Ramos (cell line): ENCODE measurements around the gene NOC4L.

Experiments used
- in situ Hi-C: fragments of 300-500 bp; cut with MboI; formaldehyde crosslinking; loops from one replicate; pipeline ENCODE4 v1.14.3; 2022; ENCODE audit warnings: low sequenced_read_pairs; ENCODE audit not compliant: unreplicated experiment

NOC4L gene

DNA sequence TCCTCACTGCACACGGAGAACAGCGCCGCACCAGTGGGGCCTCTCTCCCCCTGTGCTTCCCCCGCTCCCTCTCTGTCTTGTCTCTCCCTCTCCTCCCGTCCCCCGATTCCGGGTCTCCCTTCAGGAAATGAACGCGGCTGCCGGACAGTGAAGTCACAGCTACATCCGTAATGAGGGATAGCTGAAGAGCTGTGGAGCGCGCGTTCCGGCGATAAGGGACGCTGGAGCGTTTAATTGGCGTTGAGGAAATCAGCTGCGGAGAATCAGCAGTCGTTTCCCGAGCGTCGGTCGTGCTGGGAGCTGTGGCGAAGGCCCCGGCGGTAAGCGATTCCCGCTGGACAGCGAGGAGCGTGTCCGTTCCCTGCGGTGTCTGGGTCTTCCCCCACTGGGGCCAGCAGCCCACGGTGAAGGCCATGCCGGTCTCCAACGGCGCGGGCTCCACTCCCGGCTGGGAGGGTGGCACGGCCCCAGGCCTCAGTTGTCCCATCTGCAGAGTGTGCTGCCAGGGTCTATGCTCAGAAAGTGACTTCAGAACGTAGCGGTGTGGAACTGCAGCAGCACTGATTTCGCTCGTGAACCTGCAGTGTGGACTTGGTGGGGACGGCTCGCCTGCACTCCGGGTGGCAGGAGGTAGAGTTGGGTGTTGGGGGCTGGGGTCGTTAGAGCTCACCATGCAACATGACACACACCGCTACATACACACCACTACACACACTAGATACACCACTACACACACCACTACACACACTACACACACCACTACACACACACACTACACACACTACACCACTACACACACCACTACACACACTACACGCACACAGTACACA lies 10.9 kb downstream of the NOC4L start:
- in situ Hi-C loops = no loop called here

- in situ Hi-C loops = no loop called here
Observed at GRCh38 chr12:132155771-132156572, 11.7 kb downstream of the NOC4L start.

DNA sequence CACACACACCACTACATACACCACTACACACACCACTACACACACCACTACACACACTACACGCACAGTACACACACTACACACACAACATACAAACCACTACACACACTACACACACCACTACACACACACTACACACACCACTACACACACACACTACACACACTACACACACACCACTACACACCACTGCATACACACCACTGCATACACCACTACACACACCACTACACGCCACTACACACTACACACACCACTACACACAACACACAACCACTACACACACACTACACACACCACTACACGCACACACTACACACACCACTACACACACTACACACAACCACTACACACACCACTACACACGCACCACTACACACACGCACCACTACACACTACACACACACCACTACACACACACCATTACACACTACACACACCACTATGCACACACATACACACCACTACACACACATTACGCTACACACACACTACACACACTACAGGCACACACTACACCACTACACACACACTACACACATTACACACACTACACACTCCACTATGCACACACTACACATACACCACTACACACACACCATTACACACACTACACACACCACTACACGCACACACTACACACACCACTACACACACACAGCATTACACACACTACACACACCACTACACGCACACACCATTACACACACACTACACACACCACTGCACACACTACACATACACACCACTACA lies 12.5 kb downstream of the NOC4L start:
- in situ Hi-C loops = no loop called here

DNA sequence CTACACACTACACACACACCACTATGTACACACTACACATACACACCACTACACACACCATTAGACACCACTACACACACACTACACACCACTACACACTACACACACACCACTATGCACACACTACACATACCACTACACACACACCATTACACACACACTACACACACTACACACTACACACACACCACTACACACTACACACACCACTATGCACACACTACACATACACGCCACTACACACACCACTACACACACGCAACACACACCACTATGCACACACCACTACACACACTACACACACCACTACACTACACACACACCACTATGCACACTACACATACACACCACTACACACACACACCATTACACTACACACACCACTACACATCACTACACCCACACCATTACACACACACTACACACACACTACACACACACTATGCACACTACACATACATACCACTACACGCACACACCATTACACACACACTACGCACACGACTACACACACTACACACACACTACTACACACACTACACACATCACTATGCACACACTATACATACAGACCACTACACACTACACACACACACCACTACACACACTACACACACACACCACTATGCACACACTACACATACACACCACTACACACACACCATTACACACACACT lies 13.6 kb downstream of the NOC4L start:
- in situ Hi-C loops = no loop called here

- in situ Hi-C loops = no loop called here
Observed at GRCh38 chr12:132158677-132159554, 14.7 kb downstream of the NOC4L start.

- in situ Hi-C loops = no loop called here
Observed at GRCh38 chr12:132159555-132160003, 15.3 kb downstream of the NOC4L start.

- in situ Hi-C loops = no loop called here
Observed at GRCh38 chr12:132160016-132160415, 15.8 kb downstream of the NOC4L start.

DNA sequence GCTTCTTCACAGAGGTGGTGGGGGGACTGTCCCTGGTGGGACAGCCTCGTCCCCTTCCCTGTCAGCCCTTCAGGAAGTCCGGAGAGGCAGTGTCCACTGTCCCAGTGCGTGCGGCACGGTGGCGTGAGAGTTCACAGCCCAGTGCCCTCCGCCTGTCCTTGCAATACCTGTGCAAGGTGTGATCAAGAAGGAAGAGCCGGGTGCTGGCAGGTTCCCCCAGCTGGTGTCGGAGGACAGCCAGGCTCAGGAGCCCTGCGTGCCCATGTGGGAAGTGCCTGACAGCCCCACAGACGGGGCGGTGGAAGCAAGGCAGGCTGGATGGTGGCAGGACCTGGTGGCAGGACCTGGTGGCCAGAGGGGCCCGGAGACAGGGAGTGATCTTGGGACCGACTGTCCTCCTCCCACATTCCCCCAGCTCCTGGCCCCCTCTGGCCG lies 16.4 kb downstream of the NOC4L start:
- in situ Hi-C loops = no loop called here

- in situ Hi-C loops = no loop called here
Observed at GRCh38 chr12:132161036-132161781, 17.0 kb downstream of the NOC4L start.

GRCh38 chr12:132161796-132162507 lies 17.7 kb downstream of the NOC4L start:
- in situ Hi-C loops = no loop called here

GRCh38 chr12:132162508-132163031 lies 18.3 kb downstream of the NOC4L start:
- in situ Hi-C loops = no loop called here

- in situ Hi-C loops = no loop called here
Observed at GRCh38 chr12:132163041-132163910, 19.0 kb downstream of the NOC4L start.

- in situ Hi-C loops = no loop called here
Observed at GRCh38 chr12:132163911-132164288, 19.6 kb downstream of the NOC4L start.

GRCh38 chr12:132164426-132164825 lies 20.2 kb downstream of the NOC4L start:
- in situ Hi-C loops = no loop called here

DNA sequence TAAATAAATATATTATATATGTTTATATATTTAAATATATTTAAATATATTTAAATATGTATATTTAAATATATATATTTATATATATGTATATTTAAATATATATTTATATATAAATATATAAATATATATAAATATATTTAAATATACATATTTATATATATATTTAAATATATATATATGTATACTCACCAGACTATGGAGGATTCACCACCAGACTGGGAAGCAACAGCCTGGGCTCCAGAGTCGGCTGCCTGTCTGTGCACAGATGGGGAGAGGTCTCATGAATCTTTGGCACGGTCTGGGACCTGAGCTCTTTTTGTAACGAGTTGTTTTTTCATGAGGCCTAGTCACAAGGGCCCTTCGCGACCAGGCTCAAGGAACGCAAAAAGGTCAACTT lies 21.3 kb downstream of the NOC4L start:
- in situ Hi-C loops = no loop called here

GRCh38 chr12:132166093-132166492 lies 21.8 kb downstream of the NOC4L start:
- in situ Hi-C loops = no loop called here
